Measurements from ENCODE around the gene PMEPA1.

GRCh38 chr20:57744206-57744605, 34.4 kb upstream of the PMEPA1 start:
- TF ChIP-seq, protein P1, sequence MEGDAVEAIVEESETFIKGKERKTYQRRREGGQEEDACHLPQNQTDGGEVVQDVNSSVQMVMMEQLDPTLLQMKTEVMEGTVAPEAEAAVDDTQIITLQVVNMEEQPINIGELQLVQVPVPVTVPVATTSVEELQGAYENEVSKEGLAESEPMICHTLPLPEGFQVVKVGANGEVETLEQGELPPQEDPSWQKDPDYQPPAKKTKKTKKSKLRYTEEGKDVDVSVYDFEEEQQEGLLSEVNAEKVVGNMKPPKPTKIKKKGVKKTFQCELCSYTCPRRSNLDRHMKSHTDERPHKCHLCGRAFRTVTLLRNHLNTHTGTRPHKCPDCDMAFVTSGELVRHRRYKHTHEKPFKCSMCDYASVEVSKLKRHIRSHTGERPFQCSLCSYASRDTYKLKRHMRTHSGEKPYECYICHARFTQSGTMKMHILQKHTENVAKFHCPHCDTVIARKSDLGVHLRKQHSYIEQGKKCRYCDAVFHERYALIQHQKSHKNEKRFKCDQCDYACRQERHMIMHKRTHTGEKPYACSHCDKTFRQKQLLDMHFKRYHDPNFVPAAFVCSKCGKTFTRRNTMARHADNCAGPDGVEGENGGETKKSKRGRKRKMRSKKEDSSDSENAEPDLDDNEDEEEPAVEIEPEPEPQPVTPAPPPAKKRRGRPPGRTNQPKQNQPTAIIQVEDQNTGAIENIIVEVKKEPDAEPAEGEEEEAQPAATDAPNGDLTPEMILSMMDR (IDR thresholded peaks at IDR 0.05): no peak
- TF ChIP-seq EZH2 (IDR thresholded peaks at IDR 0.05; ENCODE audit: borderline replicate concordance, insufficient read depth, low read depth, low read length, poor library complexity, severe bottlenecking): no peak
